ENCODE measurements around the gene ATF7IP. TPM values are rescaled to one million over a fixed set of nuclear protein-coding genes. Genes with fewer than 3 reads are reported as not detected.

Gene ATF7IP
- total RNA-seq, 1 experiment from 2014 or later, result 25.4 TPM

DNA sequence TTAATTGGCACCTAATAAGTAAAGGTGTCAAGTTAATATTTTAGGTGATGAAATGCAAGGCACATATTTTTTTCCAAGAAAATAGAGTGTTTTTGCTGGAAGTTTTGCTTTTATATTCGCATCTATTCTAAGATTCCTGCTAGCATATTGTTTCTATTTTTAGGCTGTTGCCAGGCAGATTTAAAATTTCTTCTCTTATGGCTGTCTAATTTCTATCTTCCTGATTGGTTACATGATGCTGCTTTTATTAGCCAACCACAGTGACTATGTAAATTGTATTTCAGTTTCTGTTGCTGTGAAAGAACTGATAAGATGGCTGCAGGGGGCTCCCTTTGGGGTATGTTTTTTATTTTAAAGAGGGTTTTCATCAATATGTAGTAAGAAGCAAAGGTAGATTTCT is 42.7 kb downstream of the ATF7IP start:
- intact Hi-C loops (cut with micrococcal nuclease; ENCODE audit: unreplicated experiment), result no loop called here
- no TSS peak for BruUV-seq (replicated peaks)
- CTCF ChIA-PET, result no interaction called here

DNA sequence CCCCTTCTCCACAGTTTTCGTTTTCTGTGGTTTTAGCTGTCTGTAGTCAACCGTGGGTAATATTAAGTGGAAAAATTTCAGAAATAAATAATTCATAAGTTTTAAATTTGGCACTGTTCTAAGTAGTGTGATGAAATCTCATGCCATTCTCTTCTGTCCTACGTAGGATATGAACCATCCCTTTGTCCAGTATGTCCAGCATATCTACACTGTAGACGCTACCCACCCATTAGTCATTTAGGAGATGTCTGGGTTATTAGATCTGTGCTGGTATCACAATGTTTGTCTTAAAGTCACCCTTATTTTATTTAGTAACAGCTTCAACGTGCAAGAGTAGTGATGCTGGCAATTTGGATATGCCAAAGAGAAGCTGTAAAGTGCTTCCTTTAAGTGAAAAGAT is 44.7 kb downstream of the ATF7IP start:
- POLR2A ChIA-PET, result no interaction called here
- intact Hi-C loops (cut with micrococcal nuclease; ENCODE audit: unreplicated experiment), result no loop called here
- Histone ChIP-seq H3K4me3 (ENCODE audit: low read depth in 2 of 2, low read length in 2 of 2) (no peak overlapping the region), H3K9me3 (ENCODE audit: control insufficient read depth, insufficient read depth, low read depth, low read length) (peaks cover 6% of the 10 kb centered on the region; the same call in 1 of the 2 replicates), H3K4me1 (ENCODE audit: control insufficient read depth, insufficient read depth, low read length) (no peaks in the 10 kb centered on the region), H3K27ac (ENCODE audit: low read length) (no peak overlapping the region), H3K27me3 (ENCODE audit: control insufficient read depth, insufficient read depth, low read length) (no peaks in the 10 kb centered on the region), H3K36me3 (ENCODE audit: control insufficient read depth, insufficient read depth, low read length) (no peaks in the 10 kb centered on the region)
- in situ Hi-C loops (cut with HindIII; ENCODE audit: low pct_unique_long_range_greater_than_20kb, low sequenced_read_pairs), result no loop called here
- ATAC-seq (no peak), DNase-seq (ENCODE audit: low read depth, low spot score) (no peak)
- CTCF ChIA-PET, result no interaction called here
- TF ChIP-seq SIN3A (IDR thresholded peaks at IDR 0.05; ENCODE audit: borderline replicate concordance, insufficient read depth, low read depth, low read length), result no peak
- no peak for TF ChIP-seq POLR2AphosphoS5 (IDR thresholded peaks at IDR 0.05; ENCODE audit: low read depth, low read length)
- TF ChIP-seq, protein P1, sequence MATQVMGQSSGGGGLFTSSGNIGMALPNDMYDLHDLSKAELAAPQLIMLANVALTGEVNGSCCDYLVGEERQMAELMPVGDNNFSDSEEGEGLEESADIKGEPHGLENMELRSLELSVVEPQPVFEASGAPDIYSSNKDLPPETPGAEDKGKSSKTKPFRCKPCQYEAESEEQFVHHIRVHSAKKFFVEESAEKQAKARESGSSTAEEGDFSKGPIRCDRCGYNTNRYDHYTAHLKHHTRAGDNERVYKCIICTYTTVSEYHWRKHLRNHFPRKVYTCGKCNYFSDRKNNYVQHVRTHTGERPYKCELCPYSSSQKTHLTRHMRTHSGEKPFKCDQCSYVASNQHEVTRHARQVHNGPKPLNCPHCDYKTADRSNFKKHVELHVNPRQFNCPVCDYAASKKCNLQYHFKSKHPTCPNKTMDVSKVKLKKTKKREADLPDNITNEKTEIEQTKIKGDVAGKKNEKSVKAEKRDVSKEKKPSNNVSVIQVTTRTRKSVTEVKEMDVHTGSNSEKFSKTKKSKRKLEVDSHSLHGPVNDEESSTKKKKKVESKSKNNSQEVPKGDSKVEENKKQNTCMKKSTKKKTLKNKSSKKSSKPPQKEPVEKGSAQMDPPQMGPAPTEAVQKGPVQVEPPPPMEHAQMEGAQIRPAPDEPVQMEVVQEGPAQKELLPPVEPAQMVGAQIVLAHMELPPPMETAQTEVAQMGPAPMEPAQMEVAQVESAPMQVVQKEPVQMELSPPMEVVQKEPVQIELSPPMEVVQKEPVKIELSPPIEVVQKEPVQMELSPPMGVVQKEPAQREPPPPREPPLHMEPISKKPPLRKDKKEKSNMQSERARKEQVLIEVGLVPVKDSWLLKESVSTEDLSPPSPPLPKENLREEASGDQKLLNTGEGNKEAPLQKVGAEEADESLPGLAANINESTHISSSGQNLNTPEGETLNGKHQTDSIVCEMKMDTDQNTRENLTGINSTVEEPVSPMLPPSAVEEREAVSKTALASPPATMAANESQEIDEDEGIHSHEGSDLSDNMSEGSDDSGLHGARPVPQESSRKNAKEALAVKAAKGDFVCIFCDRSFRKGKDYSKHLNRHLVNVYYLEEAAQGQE (IDR thresholded peaks at IDR 0.05; ENCODE audit: insufficient read depth in 1 of 2, low read depth in 2 of 2, low read length in 1 of 2), result no peak
- TF ChIP-seq, protein P2, sequence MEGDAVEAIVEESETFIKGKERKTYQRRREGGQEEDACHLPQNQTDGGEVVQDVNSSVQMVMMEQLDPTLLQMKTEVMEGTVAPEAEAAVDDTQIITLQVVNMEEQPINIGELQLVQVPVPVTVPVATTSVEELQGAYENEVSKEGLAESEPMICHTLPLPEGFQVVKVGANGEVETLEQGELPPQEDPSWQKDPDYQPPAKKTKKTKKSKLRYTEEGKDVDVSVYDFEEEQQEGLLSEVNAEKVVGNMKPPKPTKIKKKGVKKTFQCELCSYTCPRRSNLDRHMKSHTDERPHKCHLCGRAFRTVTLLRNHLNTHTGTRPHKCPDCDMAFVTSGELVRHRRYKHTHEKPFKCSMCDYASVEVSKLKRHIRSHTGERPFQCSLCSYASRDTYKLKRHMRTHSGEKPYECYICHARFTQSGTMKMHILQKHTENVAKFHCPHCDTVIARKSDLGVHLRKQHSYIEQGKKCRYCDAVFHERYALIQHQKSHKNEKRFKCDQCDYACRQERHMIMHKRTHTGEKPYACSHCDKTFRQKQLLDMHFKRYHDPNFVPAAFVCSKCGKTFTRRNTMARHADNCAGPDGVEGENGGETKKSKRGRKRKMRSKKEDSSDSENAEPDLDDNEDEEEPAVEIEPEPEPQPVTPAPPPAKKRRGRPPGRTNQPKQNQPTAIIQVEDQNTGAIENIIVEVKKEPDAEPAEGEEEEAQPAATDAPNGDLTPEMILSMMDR (IDR thresholded peaks at IDR 0.05), result no peak
- TF ChIP-seq TCF7L2 (IDR thresholded peaks at IDR 0.05; ENCODE audit: low read depth, low read length), result no peak
- no TSS peak for BruUV-seq (replicated peaks)

More for the DNA sequence above, 42.7 kb downstream of the ATF7IP start:
- ATAC-seq (no peak), DNase-seq (ENCODE audit: low read depth, low spot score) (no peak)
- Histone ChIP-seq H3K4me1 (ENCODE audit: control insufficient read depth, insufficient read depth, low read length) (peaks cover 7% of the 10 kb centered on the region), H3K27me3 (ENCODE audit: control insufficient read depth, insufficient read depth, low read length) (no peaks in the 10 kb centered on the region), H3K4me3 (ENCODE audit: low read depth in 2 of 2, low read length in 2 of 2) (no peak overlapping the region), H3K36me3 (ENCODE audit: control insufficient read depth, insufficient read depth, low read length) (no peaks in the 10 kb centered on the region), H3K27ac (ENCODE audit: low read length) (no peak overlapping the region), H3K9me3 (ENCODE audit: control insufficient read depth, insufficient read depth, low read depth, low read length) (peaks cover 6% of the 10 kb centered on the region; the same call in 1 of the 2 replicates)
- POLR2A ChIA-PET, result no interaction called here
- in situ Hi-C loops (cut with HindIII; ENCODE audit: low pct_unique_long_range_greater_than_20kb, low sequenced_read_pairs), result no loop called here
- TF ChIP-seq TCF7L2 (IDR thresholded peaks at IDR 0.05; ENCODE audit: low read depth, low read length) (no peak), SIN3A (IDR thresholded peaks at IDR 0.05; ENCODE audit: borderline replicate concordance, insufficient read depth, low read depth, low read length) (no peak), POLR2AphosphoS5 (IDR thresholded peaks at IDR 0.05; ENCODE audit: low read depth, low read length) (no peak)
- TF ChIP-seq, protein P2 (IDR thresholded peaks at IDR 0.05), result no peak
- TF ChIP-seq, protein P1 (IDR thresholded peaks at IDR 0.05; ENCODE audit: insufficient read depth in 1 of 2, low read depth in 2 of 2, low read length in 1 of 2), result no peak
